SK-N-DZ (cell line): ENCODE measurements around the gene NPTX2.

Source experiments
- DNase-seq: peaks from one replicate; pipeline ENCODE4 v3.0.0-alpha.2; 2015; ENCODE audit warnings: low spot score

NPTX2 gene

DNA sequence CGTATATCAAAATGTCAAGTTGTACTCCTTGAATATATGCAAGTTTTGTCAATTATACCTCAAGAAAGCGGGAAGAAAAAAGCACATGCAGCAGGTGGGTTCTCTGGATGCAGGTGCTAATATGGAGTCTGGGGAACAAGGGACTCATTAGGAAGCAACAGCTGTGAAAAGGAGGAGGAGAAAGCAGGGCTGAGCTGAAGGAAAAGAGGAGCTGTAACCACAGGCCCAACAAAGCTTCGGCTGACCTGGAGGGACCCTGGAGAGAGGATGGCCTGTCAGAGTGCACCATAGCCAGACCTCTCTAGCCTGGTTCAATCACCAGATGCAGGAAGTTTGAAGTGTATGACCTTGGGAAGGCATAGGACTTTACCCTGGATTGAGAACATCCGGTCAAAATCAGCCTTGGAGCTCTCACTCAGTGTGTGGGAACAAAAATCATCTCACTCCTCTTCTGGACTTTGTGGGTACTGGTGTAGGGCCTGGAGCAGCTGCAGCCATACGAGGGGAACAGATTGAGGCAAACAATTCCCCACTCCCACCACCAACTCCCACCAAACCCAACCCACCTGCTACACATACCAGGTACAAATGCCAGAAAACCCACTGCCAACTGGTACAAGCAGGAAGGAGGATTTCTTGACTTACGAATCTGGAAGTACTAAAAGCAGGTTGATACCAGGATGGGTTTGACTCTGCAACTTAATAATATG is 36.7 kb downstream of the NPTX2 start:
- DNase-seq = no peak

DNA sequence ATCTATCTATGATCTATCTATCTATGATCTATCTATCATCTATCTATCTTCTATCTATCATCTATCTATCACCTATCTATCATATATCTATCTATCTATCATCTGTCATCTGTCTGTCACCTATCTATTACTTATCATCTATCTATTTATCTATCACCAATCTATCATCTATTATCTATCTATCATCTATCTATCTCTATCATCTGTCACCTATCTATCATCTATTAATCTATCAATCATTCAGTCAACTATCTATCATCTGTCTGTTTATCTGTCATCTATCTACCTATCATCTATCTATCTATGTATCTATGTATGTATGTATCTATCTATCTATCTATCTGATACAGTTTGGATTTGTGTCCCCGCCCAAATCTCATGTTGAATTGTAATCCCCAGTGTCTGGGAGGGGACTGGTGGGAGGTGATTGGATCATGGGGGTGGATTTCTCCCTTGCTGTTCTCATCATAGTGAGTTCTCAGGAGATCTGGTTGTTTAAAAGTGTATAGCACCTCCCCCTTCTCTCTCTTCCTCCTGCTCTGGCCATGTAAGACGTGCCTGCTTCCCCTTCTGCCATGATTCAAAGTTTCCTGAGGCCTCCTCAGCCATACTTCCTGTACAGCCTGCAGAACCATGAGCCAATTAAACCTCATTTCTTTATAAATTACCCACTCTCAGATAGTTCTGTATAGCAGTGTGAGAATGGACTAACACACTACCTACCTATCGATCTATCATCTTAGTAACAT is 37.6 kb downstream of the NPTX2 start:
- DNase-seq = no peak

DNA sequence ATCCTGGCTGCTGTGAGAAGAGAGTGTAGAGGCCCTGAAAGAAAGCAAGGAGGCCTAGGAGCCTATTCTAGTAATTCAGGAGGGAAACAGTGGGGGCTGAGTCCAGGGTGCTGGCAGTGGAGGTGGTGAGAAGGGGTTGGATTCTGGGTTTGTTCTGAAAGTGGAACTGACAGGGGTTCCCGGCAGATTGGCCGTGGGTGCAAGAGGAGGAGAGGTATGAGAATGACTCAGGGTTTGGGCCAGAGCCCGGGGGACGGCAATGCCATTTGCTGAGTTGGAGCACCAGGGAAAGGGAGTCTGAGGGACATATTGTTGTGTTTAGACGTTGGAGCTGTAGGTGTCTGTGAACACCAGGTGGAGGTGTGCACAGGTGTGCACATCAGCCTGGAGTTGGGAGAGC is 38.5 kb downstream of the NPTX2 start:
- DNase-seq = no peak

GRCh38 chr7:98656899-98657298 is 39.8 kb downstream of the NPTX2 start:
- DNase-seq = no peak

GRCh38 chr7:98657736-98658135 is 40.7 kb downstream of the NPTX2 start:
- DNase-seq = no peak

- DNase-seq = no peak
Measured at GRCh38 chr7:98659756-98660155, 42.7 kb downstream of the NPTX2 start.

GRCh38 chr7:98661607-98662006 is 44.5 kb downstream of the NPTX2 start:
- DNase-seq = no peak

- no peak for DNase-seq
Measured at GRCh38 chr7:98662289-98662688, 45.2 kb downstream of the NPTX2 start.

- no peak for DNase-seq
Measured at GRCh38 chr7:98664882-98665281, 47.8 kb downstream of the NPTX2 start.

- DNase-seq = no peak
Measured at GRCh38 chr7:98668255-98668654, 51.2 kb downstream of the NPTX2 start.

GRCh38 chr7:98669329-98670000 is 52.4 kb downstream of the NPTX2 start:
- no peak for DNase-seq

DNA sequence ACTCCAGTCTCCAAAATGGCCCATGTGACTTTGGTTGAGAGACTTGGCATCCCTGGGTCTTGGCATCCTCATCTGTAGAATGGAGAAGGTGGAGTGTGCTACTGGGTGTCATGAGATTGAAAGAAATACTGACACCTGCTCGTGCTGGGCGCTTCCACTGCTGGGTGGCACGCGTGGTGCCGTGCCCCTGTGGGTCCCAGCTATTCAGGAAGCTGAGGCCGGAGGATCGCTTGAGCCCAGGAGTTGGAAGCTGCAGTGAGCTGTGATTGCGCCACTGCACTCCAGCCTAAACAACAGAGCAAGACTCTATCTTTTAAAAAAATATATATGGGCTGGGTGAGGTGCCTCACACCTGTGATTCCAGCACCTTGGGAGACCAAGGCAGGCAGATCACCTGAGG is 53.1 kb downstream of the NPTX2 start:
- DNase-seq = no peak

- no peak for DNase-seq
Measured at GRCh38 chr7:98671733-98672331, 54.7 kb downstream of the NPTX2 start.

- DNase-seq = no peak
Measured at GRCh38 chr7:98674461-98674860, 57.4 kb downstream of the NPTX2 start.

DNA sequence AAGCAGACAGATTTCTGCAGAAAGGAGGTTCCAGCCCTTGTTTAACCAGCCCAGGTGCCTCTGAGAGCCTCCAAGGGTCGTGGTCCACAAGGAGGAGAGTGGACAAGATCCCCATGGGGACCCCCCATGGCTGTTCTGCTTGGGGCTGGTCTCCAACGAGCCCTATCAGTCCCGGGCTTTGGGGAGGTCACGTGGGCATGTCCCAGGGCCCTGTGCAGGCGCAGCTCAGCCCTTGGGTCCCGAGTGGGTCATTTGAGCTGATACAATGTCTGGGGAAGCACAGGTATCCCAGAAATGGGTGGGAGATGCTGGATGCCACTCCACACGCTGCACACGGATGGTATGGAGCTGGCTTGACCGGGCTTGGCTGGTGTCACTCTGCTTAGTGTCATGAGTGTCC is 57.8 kb downstream of the NPTX2 start:
- no peak for DNase-seq

DNA sequence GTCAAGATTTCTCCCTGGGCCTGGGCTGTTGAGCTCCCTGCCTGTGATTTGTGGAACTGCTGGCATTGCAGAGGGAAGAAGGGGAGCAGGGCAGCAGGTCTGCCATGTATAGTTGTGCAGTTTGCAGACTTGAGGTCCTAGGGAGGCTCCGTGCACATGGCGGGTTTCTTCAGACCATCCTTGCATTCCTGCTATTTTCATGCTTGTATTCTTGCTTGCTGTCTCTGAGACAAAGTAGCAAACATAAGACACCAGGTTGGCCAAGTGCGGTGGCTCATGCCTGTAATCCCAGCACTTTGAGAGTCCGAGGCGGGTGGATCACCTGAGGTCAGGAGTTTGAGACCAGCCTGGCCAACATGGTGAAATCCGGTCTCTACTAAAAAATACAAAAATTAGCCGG is 61.1 kb downstream of the NPTX2 start:
- no peak for DNase-seq
